HepG2 (cell line): ENCODE measurements around the gene PIAS1. TPM values are rescaled to one million over a fixed set of nuclear protein-coding genes. Genes with fewer than 3 reads are reported as not detected.

Source experiments
- ATAC-seq: fragments of 200-7000 bp; cut with Tn5 transposase; 3 replicates; pipeline ENCODE4 v1.9.1; 2020; ENCODE audit warnings: mild to moderate bottlenecking, moderate library complexity
- BruUV-seq: library from RNA; stranded (reverse); fragments of 400-500 nt; replicated peaks from 2 replicates; lab custom pipeline; 2021; lab: Mats Ljungman, UMichigan
- CTCF ChIA-PET: fragments of 300-600 bp; formaldehyde crosslinking; extraction: SDS; loops from one replicate; lab custom pipeline; 2021; ENCODE audit warnings: low total read pairs, inconsistent platforms, low intra/inter-chr PET ratio; lab: Yijun Ruan, JAX
- POLR2A ChIA-PET: fragments of 350-600 bp; sonication (Branson Sonifier 250); formaldehyde crosslinking; loops from one replicate; lab custom pipeline; 2020; ENCODE audit warnings: antibody characterized with exemption, inconsistent platforms; lab: Yijun Ruan, JAX
- DNase-seq: peaks from one replicate; pipeline ENCODE4 v3.0.0-alpha.2; 2015; ENCODE audit warnings: low spot score
- FAIRE-seq: peaks from 3 replicates; lab custom pipeline; 2011; peaks lifted over from hg19 to GRCh38; lab: Jason Lieb, UNC
- H2AFZ ChIP-seq: one replicate; pipeline ENCODE4 v1.6.1; 2011; ENCODE audit warnings: low read length, inconsistent platforms
- H3K27ac ChIP-seq: fragments of 300-600 bp; 3 replicates; pipeline ENCODE4 v1.8.0; 2011; ENCODE audit warnings: mixed run types, mild to moderate bottlenecking, mixed read lengths, low read length, inconsistent platforms; ENCODE audit not compliant: insufficient read depth; ENCODE audit errors: extremely low read length
- H3K27me3 ChIP-seq, 2 experiments: fragments of 200-600 bp in 1 of 2; 2 replicates in 1 of 2; 3 replicates in 1 of 2; pipeline versions ENCODE4 v1.6.0 to v1.8.0; 2011; ENCODE audit warnings: low read length in 2 of 2, mild to moderate bottlenecking in 2 of 2, moderate library complexity in 2 of 2, inconsistent platforms in 1 of 2; ENCODE audit not compliant: insufficient read depth in 2 of 2, control insufficient read depth in 1 of 2
- H3K36me3 ChIP-seq, 2 experiments: fragments of 200-600 bp in 1 of 2; replicated peaks in 1 of 2; 2 replicates in 1 of 2; 3 replicates in 1 of 2; pipeline versions ENCODE4 v1.5.1 to v1.8.0; 2011; ENCODE audit warnings: low read length in 2 of 2, inconsistent platforms in 1 of 2; ENCODE audit not compliant: insufficient read depth in 2 of 2, control insufficient read depth in 1 of 2
- H3K4me1 ChIP-seq: 2 replicates; pipeline ENCODE4 v1.5.1; 2012; ENCODE audit warnings: low read length, inconsistent platforms; ENCODE audit not compliant: insufficient read depth
- H3K4me2 ChIP-seq: 2 replicates; pipeline ENCODE4 v1.6.0; 2011; ENCODE audit warnings: low read depth, low read length, inconsistent platforms
- H3K4me3 ChIP-seq, 3 experiments: fragments of 200-600 bp in 1 of 3; sonication (generic), shearing (Covaris generic) in 1 of 3; replicated peaks in 1 of 3; 2 replicates each; pipeline ENCODE4 v1.5.1; 2011 to 2016; ENCODE audit warnings: low read length in 3 of 3, inconsistent platforms in 2 of 3, low read depth in 2 of 3, mild to moderate bottlenecking in 2 of 3, control low read depth in 1 of 3, mixed read lengths in 1 of 3; ENCODE audit not compliant: insufficient read depth in 1 of 3
- H3K79me2 ChIP-seq: one replicate; pipeline ENCODE4 v1.6.1; 2011; ENCODE audit warnings: low read length, inconsistent platforms; ENCODE audit not compliant: insufficient read depth
- H3K9ac ChIP-seq: 2 replicates; pipeline ENCODE4 v1.6.0; 2011; ENCODE audit warnings: mild to moderate bottlenecking, low read depth, low read length, inconsistent platforms; ENCODE audit not compliant: insufficient read depth
- H3K9me3 ChIP-seq: 2 replicates; pipeline ENCODE4 v1.5.1; 2012; ENCODE audit warnings: mild to moderate bottlenecking, low read length
- H4K20me1 ChIP-seq: 2 replicates; pipeline ENCODE4 v1.6.0; 2011; ENCODE audit warnings: inconsistent platforms, mild to moderate bottlenecking, low read length, moderate library complexity; ENCODE audit not compliant: insufficient read depth
- NCOR1 ChIP-seq: fragments of 200-600 bp; sonication (generic); IDR thresholded peaks from 2 replicates; pipeline ENCODE4 v1.7.0; 2017; ENCODE audit warnings: antibody characterized with exemption, low read length, borderline replicate concordance
- ZMYM3 ChIP-seq: sonication (generic); formaldehyde crosslinking; IDR thresholded peaks from 2 replicates; pipeline ENCODE4 v1.5.1; 2020; ENCODE audit warnings: mild to moderate bottlenecking, missing genetic modification reagents
- ZMYM4 ChIP-seq: sonication (generic); formaldehyde crosslinking; IDR thresholded peaks from 2 replicates; pipeline ENCODE4 v1.8.1; 2023; ENCODE audit warnings: mild to moderate bottlenecking, missing genetic modification reagents
- ZNF768 ChIP-seq: sonication (generic); formaldehyde crosslinking; IDR thresholded peaks from 2 replicates; pipeline ENCODE4 v1.4.0; 2020; ENCODE audit warnings: missing genetic modification reagents
- WGBS: methylation state at CpG from one replicate; pipeline ENCODE4 v1.1.6; 2017; ENCODE audit warnings: low lambda C conversion rate; 5-methylcytosine and 5-hydroxymethylcytosine counted together
- in situ Hi-C: cut with HindIII; loops from 2 replicates; pipeline ENCODE4 v1.10.0; 2017; ENCODE audit warnings: low pct_unique_long_range_greater_than_20kb; ENCODE audit not compliant: extremely low pct_ligation_motif_present
- intact Hi-C: fragments of 100-400 bp; cut with micrococcal nuclease; formaldehyde crosslinking; loops from one replicate; pipeline ENCODE4 v1.10.0; 2022; ENCODE audit not compliant: unreplicated experiment
- polyA plus RNA-seq, 8 experiments: library from polyadenylated mRNA; depleted of rRNA in 3 of 8; stranded (reverse) in 7 of 8; unstranded in 1 of 8; fragments of >200 nt; fragmentation: Illumina TruSeq in 4 of 8; extraction: Trizol in 4 of 8; gene quantifications; 2 replicates each; pipeline versions ENCODE4 v1.2.1 to v1.2.3, GENCODE V29; 2011 to 2016; ENCODE audit warnings: low read depth in 4 of 8, missing spikeins in 1 of 8, mixed read lengths in 1 of 8; ENCODE audit not compliant: insufficient read depth in 1 of 8
- total RNA-seq, 5 experiments: library from RNA; depleted of rRNA; stranded (reverse); fragments of >200 nt; fragmentation: Illumina TruSeq; extraction: Trizol; gene quantifications; 2 replicates each; pipeline ENCODE4 v1.2.3, GENCODE V29; 2016; ENCODE audit warnings: low read depth in 1 of 5
- TF ChIP-seq, protein P1 (sequence below), 2 experiments: sonication (generic) in 1 of 2; formaldehyde crosslinking in 1 of 2; IDR thresholded peaks; 2 replicates each; pipeline versions ENCODE4 v1.4.0 to v1.6.1; 2016 to 2020; ENCODE audit warnings: borderline replicate concordance in 1 of 2, low read depth in 1 of 2, mild to moderate bottlenecking in 1 of 2, missing genetic modification reagents in 1 of 2
- TF ChIP-seq, protein P2 (sequence below): IDR thresholded peaks from 2 replicates; pipeline ENCODE4 v1.6.1; 2016

The PIAS1 gene
- total and polyA plus RNA-seq, 2 of the 13 experiments (the other 11 are each of a cell fraction or from before 2014, with no cell fraction given): 20.7 to 33.7 TPM

DNA sequence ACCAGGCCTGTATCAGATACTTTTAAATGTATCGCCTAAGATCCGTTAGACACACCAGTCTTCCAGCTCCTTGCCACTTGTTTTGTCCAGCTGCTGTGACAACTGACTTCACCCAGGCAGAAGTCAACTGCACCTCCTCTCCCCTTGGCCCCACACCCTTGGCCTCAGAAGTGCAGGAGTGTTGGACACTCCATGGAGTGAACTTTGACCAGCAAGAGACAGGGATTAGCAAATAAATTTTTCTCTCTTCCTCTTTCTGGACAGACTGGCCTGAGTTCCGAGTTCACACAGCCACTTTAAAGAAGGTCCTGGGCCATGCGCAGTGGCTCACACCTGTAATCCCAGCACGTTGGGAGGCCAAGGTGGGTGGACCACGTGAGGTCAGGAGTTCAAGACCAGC, 178.3 kb downstream of the PIAS1 start (continued):
- TF ChIP-seq, protein P1, sequence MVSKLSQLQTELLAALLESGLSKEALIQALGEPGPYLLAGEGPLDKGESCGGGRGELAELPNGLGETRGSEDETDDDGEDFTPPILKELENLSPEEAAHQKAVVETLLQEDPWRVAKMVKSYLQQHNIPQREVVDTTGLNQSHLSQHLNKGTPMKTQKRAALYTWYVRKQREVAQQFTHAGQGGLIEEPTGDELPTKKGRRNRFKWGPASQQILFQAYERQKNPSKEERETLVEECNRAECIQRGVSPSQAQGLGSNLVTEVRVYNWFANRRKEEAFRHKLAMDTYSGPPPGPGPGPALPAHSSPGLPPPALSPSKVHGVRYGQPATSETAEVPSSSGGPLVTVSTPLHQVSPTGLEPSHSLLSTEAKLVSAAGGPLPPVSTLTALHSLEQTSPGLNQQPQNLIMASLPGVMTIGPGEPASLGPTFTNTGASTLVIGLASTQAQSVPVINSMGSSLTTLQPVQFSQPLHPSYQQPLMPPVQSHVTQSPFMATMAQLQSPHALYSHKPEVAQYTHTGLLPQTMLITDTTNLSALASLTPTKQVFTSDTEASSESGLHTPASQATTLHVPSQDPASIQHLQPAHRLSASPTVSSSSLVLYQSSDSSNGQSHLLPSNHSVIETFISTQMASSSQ (IDR thresholded peaks at IDR 0.05; ENCODE audit: low read depth): no peak
- TF ChIP-seq, protein P1 (CRISPR knock-in tag; IDR thresholded peaks at IDR 0.05; ENCODE audit: borderline replicate concordance): no peak
- TF ChIP-seq ZNF768 (CRISPR knock-in tag): no peak
- 0 out of 2 replicates have a peak, but pooled peaks have one; percentile 32 for TF ChIP-seq NCOR1
- TF ChIP-seq, protein P2, sequence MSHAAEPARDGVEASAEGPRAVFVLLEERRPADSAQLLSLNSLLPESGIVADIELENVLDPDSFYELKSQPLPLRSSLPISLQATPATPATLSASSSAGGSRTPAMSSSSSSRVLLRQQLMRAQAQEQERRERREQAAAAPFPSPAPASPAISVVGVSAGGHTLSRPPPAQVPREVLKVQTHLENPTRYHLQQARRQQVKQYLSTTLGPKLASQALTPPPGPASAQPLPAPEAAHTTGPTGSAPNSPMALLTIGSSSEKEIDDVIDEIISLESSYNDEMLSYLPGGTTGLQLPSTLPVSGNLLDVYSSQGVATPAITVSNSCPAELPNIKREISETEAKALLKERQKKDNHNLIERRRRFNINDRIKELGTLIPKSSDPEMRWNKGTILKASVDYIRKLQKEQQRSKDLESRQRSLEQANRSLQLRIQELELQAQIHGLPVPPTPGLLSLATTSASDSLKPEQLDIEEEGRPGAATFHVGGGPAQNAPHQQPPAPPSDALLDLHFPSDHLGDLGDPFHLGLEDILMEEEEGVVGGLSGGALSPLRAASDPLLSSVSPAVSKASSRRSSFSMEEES (CRISPR knock-in tag): no peak
- TF ChIP-seq, all 625 proteins: peak for 26

DNA sequence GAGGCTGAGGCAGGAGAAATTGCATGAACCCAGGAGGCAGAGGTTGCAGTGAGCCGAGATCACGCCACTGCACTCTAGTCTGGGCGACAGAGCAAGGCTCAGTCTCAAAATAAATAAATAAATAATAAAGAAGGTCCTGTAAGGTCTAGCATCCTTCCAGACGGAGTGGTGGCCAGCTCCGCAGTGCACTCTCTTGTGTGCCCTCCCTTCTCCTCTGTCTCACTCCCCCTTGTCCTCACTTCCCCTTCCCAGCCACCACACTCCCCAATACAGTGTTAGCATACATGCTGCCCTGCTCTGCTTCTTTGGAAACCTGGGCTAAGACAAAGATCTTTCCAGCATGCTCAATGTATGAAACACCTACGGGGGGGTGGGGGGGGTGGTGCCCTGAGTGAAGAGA, 178.8 kb downstream of the PIAS1 start:
- H3K4me2 ChIP-seq: peak overlapping the region; percentile 76
- 38% methylated on average over 6 of the region's 6 CpGs for WGBS
- H3K79me2 ChIP-seq: peaks cover 11% of the 10 kb centered on the region
- FAIRE-seq (no peak), DNase-seq (no peak), ATAC-seq (no peak)
- ChIA-PET POLR2A (interaction anchor here (0.8 to 1.5 kb wide), 2 partner anchors 38 to 45 kb away, joined by 3 read pairs; partner anchors contain the start of gene FEM1B), CTCF (no interaction called here)
- peaks cover 66% of the 10 kb centered on the region for H3K4me1 ChIP-seq
- no peak overlapping the region for H3K9ac ChIP-seq
- H3K9me3 ChIP-seq: no peaks in the 10 kb centered on the region
- peaks cover 0 to 7% of the 10 kb centered on the region in 2 experiments; a peak in 1 of 5 replicates for H3K27me3 ChIP-seq
- no TSS peak for BruUV-seq
- no peaks in the 10 kb centered on the region; the same call in 1 of the 2 replicates for H4K20me1 ChIP-seq
- no peak overlapping the region for H2AFZ ChIP-seq
- intact Hi-C loops: loop anchor here (5.0 kb wide), 1 partner anchor 44 kb away; the partner anchor contains the start of gene FEM1B
- peak overlapping the region in 1 of 3 experiments; percentile 40; a peak in 1 of 6 replicates for H3K4me3 ChIP-seq
- in situ Hi-C loops: no loop called here
- H3K27ac ChIP-seq: no peak overlapping the region
- no peaks in the 10 kb centered on the region; a peak in 1 of 5 replicates for H3K36me3 ChIP-seq
- TF ChIP-seq ZMYM3 (CRISPR knock-in tag) (peak; percentile 2; the same call in 1 of the 2 replicates), ZMYM4 (no peak)
- TF ChIP-seq, all 625 proteins: peak for 1
